GM18907 (cell line): ENCODE data around the gene STK33.

Experiments
- ATAC-seq: cut with Tn5 transposase; IDR thresholded peaks from one replicate; pipeline ENCODE4 v1.9.1; 2021; ENCODE audit warnings: mild to moderate bottlenecking, moderate library complexity; ENCODE audit not compliant: unreplicated experiment

Gene STK33

GRCh38 chr11:8360086-8360828, 233.8 kb downstream of the STK33 start:
- no peak for ATAC-seq

GRCh38 chr11:8359521-8359920, 234.5 kb downstream of the STK33 start:
- no peak for ATAC-seq

GRCh38 chr11:8357891-8358566, 236.0 kb downstream of the STK33 start:
- ATAC-seq: no peak

GRCh38 chr11:8357505-8357888, 236.5 kb downstream of the STK33 start:
- ATAC-seq: no peak

- no peak for ATAC-seq
Observed at GRCh38 chr11:8356721-8357504, 237.1 kb downstream of the STK33 start.

GRCh38 chr11:8356216-8356615, 237.8 kb downstream of the STK33 start:
- no peak for ATAC-seq

- ATAC-seq: no peak
Observed at GRCh38 chr11:8355416-8355742, 238.6 kb downstream of the STK33 start.

GRCh38 chr11:8354622-8355415, 239.2 kb downstream of the STK33 start:
- no peak for ATAC-seq

GRCh38 chr11:8352876-8353505, 241.0 kb downstream of the STK33 start:
- no peak for ATAC-seq

GRCh38 chr11:8352103-8352875, 241.7 kb downstream of the STK33 start:
- ATAC-seq: no peak

- no peak for ATAC-seq
Observed at GRCh38 chr11:8351223-8351622, 242.8 kb downstream of the STK33 start.

- ATAC-seq: no peak
Observed at GRCh38 chr11:8347978-8348377, 246.1 kb downstream of the STK33 start.

GRCh38 chr11:8346157-8346755, 247.8 kb downstream of the STK33 start:
- ATAC-seq: no peak

- no peak for ATAC-seq
Observed at GRCh38 chr11:8345179-8345578, 248.8 kb downstream of the STK33 start.

GRCh38 chr11:8344346-8344745, 249.7 kb downstream of the STK33 start:
- no peak for ATAC-seq

- peak; percentile 89 for ATAC-seq
Observed at GRCh38 chr11:8342821-8343681, 251.0 kb downstream of the STK33 start.

GRCh38 chr11:8341996-8342395, 252.0 kb downstream of the STK33 start:
- ATAC-seq: no peak
